Hematopoietic multipotent progenitor cell treated with erythropoietin and hydrocortisone succinate and interleukin-3 and kit ligand, for 8 days (in vitro differentiated cells): ENCODE results near the gene PYROXD2.
"Not testable (repeated sequence)": the region's sequence is repeated elsewhere in the genome, so short reads cannot be mapped to it uniquely, and the experiment has no call there.

Experiments used
- DNase-seq: peaks from one replicate; pipeline ENCODE4 v3.0.0-alpha.2; 2015

The PYROXD2 gene

GRCh38 chr10:98389398-98389797, 25.6 kb downstream of the PYROXD2 start:
- DNase-seq: no peak

GRCh38 chr10:98388101-98388655, 26.8 kb downstream of the PYROXD2 start:
- peak; percentile 16 for DNase-seq

GRCh38 chr10:98384531-98385133, 30.4 kb downstream of the PYROXD2 start:
- DNase-seq: no peak

GRCh38 chr10:98383869-98384268, 31.1 kb downstream of the PYROXD2 start:
- no peak for DNase-seq

GRCh38 chr10:98383134-98383667, 31.8 kb downstream of the PYROXD2 start:
- not testable (repeated sequence) for DNase-seq

- no peak for DNase-seq
Measured at GRCh38 chr10:98382691-98383101, 32.3 kb downstream of the PYROXD2 start.

- DNase-seq: peak; percentile 13
Measured at GRCh38 chr10:98380493-98381339, 34.3 kb downstream of the PYROXD2 start.

GRCh38 chr10:98378722-98379121, 36.3 kb downstream of the PYROXD2 start:
- DNase-seq: no peak

- DNase-seq: no peak
Measured at GRCh38 chr10:98377536-98377935, 37.4 kb downstream of the PYROXD2 start.

- no peak for DNase-seq
Measured at GRCh38 chr10:98377001-98377400, 38.0 kb downstream of the PYROXD2 start.

- no peak for DNase-seq
Measured at GRCh38 chr10:98376485-98376884, 38.5 kb downstream of the PYROXD2 start.

- DNase-seq: no peak
Measured at GRCh38 chr10:98374217-98374985, 40.6 kb downstream of the PYROXD2 start.

GRCh38 chr10:98373260-98374040, 41.5 kb downstream of the PYROXD2 start:
- no peak for DNase-seq

- DNase-seq: no peak
Measured at GRCh38 chr10:98370831-98371820, 43.9 kb downstream of the PYROXD2 start.

- no peak for DNase-seq
Measured at GRCh38 chr10:98369801-98370200, 45.2 kb downstream of the PYROXD2 start.

GRCh38 chr10:98368644-98369043, 46.3 kb downstream of the PYROXD2 start:
- no peak for DNase-seq

GRCh38 chr10:98367604-98368451, 47.2 kb downstream of the PYROXD2 start:
- no peak for DNase-seq

GRCh38 chr10:98366062-98366530, 48.9 kb downstream of the PYROXD2 start:
- DNase-seq: no peak

GRCh38 chr10:98365406-98366061, 49.4 kb downstream of the PYROXD2 start:
- DNase-seq: no peak
